ENCODE data around the gene DNAJC8. TPM values are rescaled to one million over a fixed set of nuclear protein-coding genes. Genes with fewer than 3 reads are reported as not detected.

Gene DNAJC8
- total RNA-seq, 1 experiment from 2014 or later = 132 TPM

DNA sequence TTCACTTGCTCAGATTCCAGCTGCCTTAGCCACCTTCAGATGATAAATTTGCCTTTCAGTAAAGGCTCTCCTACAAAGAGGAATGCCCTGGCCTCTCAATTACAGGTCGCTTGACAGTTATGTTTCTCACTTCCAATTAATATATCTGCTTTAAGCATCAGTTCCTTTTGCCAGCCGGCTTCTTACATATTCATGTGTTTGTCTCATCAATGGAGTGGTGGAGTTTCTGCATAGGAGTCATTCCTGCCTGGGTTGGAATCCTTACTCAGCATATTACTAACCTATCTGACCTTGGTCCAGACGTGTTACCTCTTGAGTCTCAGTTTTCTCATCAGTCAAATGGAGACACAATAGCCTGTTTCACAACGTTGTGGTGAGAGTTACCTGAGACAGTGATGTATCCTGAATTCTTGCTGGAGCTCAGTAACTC, 17.1 kb upstream of the DNAJC8 start:
- no peak for DNase-seq (ENCODE audit: low read depth)

DNA sequence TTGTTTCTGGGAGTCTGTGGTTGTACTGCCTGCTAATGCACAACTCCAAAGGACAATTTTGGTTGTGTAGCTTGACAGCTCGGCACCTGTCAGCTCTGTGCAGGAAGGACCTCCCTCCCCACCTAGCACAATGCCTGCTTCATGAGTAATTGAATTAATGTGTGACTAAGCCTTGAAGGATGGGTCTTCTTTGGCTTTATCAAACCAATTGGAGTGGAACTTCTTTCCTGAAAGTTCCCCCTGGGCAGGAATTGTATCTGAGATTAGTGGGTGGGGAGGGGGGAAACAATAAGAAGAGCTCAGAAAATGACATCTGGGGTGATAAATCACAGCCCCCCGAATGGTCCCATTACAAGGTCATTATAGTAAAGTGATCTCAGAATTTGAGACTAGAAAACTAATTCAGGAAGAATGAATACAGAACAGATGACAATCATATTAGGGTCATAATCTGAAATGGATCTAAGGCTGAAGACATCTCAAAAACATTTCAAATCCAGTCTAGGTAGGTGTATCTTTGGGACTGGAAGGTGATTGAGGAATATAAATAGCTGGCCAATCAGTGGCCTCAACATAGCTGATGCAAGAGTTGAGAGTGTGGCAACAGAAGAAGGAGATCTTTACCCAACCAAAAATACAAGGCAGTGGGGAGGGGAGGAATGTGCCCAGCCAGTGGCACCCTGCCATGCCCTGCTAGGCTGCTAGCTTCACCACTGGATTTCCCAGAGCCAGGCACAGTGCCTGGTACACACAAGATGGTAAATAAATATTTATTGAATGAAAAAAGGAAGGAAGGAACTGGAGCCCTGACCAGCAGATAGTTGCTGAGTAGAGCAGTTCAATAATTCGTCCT, 16.4 kb upstream of the DNAJC8 start:
- peak; percentile 54 for DNase-seq (ENCODE audit: low read depth)

DNA sequence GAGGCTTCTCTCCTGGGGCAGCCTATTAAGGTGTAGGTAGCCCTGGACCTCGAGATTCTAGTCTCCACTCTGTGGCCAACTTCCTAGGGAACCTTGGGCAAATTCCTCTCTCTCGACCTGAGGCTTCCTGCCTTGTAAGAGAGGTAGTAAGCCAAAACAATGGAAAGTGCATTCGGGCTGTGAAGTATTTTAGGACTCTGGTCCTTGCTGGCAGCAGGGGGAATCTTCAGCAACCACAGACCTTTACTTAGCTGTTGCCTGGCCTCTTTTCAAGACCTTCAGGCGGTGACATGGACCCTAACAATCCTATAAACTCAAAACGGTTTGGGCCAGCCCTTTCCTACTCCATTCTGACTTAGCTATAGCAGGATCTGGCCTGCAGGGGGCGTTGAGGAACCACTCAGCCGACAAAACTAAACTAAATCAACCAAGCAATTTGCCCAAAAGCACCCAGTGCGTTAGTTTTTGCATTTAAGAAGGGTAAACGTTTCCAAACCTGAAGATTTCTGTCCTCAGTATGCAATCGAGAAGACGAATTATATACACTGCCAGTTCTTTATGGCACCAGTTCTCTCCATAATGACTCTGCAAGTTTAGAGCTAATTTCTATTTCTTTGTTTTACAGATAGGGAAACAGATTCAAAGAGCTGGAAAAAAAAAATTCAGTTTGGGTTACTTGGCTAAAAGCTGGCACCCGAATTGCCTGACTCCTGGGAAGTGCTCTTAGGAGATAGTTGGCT, 15.6 kb upstream of the DNAJC8 start:
- peak; percentile 72 for DNase-seq (ENCODE audit: low read depth)

DNA sequence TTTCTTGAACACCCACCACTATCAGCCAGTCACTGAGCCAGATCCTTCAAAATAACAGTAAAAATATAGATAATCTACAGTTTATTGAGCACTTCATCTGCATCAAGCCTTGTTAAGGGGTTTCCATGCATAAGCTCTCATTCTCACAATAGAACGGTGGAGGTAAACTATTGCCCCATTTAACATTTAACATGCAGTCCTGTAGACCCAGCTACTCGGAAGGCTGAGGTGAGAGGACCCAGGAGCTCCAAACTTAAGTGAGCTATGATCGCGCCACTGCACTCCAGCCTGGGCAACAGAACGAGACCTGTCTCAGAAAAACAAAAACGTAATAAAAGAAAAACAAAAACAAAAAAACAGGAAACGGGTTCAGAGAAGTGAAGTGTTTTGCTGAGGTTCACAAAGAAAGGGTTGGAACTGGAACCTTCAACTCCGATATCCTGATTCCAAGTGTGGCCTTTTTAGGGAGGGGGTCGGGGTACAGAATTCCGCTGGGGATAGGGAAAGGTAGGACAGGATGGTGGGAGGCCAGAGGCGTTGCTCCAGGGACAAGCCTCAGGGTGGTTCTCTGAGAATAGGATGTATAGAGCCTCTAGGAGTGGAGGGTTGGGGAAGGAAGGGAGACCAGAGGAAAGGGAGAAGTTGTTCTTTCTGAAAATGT, 14.9 kb upstream of the DNAJC8 start:
- DNase-seq (ENCODE audit: low read depth) = no peak

DNA sequence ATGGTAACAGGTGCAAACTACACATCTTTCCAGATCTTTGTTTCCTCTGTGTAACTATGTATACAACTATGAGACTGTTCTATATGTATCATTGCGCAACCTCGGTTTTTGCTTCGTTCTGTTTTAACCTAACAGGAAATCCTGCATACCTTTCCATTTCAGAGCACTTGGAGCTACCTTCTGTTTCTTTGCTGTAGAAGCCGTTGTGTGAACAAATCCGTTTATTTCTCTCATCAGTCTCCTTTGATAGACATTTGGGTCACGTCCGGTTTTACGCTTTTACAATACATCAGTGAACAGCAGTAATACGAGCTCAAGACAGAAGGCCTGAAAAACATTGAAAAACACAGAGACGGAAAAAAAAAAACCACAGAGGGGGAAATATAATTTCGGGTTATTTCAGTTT, 13.6 kb upstream of the DNAJC8 start:
- no peak for DNase-seq (ENCODE audit: low read depth)

DNA sequence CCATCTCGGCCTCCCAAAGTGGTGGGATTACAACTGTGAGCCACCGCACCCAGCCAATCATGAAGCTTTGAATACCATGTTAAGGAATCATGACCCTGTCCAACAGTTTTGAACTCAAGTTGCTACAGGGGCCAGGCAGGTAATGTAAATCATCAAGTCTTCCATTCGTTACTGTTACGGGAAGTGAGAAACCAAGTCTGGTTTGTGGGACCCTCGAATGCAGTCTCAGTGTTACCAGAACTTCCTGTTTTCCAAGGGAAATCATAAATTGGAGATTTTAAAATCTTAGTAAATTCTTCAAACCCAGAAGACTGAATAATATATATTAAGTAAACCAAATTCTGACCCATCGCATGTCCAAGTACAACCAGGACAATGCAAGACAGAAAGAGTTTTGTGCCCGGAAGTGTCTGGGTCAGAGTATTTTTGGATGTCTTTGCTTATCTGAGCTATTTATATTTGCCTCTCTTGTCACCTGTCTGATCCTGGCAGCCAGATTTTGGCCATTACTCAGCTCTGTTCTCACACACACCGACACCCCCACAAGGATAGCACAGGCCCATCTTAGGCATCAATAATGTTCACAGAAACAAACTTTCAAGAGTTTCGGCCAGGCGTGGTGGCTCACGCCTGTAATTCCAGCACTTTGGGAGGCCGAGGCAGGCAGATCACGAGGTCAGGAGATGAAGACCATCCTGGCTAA, 11.9 kb upstream of the DNAJC8 start:
- no peak for DNase-seq (ENCODE audit: low read depth)

DNA sequence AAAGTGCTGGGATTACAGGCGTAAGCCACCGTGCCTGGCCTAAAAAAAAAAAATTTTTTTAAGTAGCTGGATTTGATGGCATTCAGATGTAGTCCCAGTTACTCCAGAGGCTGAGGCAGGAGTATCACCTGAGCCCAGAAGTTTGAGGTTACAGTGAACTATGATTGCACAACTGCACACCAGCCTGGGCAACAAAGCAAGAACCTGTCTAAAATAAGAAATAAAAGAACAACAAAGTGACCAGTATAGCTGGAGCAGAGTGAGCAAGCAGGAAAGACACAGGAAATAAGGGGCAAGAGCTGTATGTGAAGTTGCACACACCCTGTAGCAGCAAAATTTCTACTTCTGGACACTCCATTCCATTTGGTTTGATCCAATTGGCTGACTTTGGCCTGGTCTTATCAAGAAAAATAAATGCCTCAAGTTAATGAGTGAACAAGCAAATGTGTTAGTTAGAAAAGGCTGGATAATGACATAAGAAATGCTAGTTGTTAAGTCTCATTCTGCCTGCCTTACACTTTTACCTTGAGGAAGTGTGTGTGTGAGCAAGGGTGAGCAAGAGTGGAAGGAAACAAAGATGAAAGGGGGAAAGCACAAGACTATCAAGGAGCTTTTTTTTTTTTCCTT, 11.0 kb upstream of the DNAJC8 start:
- DNase-seq (ENCODE audit: low read depth) = no peak

DNA sequence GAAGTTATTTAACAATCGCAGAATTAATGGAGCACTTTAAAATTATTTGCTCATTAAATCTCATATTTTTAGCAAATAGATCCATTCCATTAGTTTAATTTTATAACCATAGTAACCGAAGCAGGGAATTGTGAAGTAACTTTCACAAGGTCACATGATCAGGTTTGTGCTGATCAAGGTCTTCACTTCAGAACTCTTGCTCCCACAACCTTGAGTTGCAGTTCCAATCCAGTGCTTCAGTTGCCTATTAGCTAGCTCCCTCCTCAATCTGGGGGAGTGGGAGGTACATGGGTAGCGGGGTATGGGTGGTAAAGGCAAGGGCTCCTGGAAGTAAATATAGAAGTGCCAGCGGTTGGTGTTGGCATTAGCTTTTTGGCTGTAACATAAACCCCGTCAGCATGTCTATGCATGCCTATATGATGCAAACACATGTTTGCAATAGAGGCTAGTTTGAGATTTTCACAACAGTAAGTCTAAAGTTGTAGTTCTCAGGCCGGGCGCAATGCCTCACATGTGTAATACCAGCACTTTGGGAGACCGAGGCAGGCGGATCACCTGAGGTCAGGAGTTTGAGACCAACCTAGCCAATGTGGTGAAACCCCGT, 8.9 kb upstream of the DNAJC8 start:
- no peak for DNase-seq (ENCODE audit: low read depth)

DNA sequence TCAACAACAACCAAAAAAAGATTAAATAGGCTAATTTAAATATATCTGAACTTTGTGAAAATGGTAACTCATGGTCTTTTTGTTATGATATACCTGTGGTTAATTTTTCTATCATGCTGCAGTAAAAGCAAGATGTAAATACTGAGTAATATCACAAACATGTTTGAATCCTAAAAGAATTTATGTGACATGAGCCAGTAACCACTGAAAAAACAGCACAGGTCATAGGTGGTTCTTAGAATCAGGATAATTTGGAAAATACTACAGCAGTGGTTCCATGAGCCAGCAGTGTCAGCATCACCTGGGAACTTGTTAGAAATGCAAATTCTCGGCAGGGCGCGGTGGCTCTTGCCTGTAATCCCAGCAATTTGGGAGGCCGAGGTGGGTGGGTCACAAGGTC, 7.2 kb upstream of the DNAJC8 start:
- DNase-seq (ENCODE audit: low read depth) = no peak

DNA sequence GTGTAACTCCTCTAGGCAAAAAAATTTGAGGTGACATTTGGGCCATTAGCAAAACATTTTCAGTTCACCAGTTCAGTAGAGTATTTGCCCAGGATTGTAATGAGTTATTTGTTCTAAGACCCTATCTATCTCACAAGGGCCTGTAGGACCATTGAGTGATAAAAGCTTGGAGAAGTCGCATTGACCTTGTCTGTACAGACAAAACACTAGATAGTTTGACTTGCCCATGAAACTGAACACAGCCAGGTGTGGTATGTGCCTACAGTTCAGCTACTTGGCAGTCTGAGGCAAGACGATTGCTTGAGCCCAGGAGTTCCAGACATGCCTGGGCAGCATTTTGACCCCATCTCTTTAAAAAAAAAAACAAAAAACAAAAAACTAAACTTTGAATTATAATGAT, 6.2 kb upstream of the DNAJC8 start:
- DNase-seq (ENCODE audit: low read depth) = no peak

DNA sequence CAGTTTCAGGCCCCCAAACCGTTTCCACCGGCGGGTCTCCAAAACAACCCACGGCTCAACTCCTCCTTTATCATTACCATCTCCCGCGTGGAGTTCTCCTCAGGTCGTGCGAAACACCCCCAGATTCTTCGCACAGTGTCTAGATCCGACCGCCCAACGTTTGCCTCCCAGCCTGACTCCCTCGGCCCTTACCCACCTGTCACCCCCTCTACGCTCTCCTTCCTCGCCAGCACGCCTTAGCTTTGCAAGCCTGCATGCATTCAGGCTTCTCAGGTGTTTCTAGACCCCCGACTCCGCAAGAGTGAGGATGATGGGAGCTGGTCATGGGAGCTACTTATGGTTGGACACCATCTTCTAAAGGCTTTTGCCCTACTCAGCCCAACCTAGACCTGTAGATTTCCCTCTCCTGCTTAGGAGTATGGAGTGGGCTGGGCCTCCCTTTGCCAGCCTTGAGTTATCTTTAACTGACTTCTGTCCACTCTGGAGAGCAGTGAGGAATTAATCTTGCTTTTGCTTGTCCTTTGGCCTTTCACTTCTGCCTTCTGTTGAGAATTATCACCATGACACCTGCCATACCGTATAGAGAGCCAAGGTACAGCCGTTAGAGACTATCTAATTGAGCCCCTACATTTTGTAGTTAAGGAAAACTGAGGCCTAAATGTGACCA, 4.0 kb upstream of the DNAJC8 start:
- no peak for DNase-seq (ENCODE audit: low read depth)

DNA sequence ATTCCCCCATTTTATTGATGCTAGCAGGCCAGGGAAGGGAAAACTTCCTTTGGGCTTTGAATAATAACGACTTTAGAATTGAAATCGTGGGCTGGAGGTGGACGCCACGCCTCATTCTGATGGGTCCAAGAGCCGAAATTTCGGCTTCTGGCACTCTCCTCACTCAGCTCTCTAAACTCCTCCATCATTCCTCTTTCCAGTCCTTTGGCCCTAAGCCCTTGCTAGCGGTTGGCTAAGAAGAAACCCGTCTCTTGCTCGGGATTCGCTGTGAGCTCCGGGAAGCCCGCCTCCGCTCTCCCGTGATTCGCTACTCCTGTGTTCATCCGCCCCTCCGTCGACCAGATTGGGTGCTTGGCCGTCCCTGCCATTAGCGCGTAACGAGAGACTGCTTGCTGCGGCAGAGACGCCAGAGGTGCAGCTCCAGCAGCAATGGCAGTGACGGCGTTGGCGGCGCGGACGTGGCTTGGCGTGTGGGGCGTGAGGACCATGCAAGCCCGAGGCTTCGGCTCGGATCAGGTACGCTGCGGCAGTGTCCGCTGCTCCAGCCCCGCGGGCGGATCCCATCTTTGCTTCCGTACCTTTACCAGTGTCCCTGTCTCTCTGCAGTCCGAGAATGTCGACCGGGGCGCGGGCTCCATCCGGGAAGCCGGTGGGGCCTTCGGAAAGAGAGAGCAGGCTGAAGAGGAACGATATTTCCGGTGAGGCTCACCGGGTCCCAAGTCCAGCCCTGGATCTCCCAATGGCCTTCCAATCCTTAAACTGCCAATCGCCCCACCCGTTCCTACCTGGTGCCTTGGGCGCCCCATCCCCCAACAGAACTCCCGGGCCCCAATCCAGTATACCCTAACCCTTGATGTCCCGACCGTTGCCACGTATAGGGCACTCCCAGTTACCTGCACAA, 3.2 kb upstream of the DNAJC8 start, which contains the start of gene ATP5IF1:
Gene ATP5IF1 (plus strand): TSS at position 370 of the 901 bp plus-strand sequence. CDS start 60 bp downstream, at position 430.
- DNase-seq (ENCODE audit: low read depth) = peak; percentile 98

DNA sequence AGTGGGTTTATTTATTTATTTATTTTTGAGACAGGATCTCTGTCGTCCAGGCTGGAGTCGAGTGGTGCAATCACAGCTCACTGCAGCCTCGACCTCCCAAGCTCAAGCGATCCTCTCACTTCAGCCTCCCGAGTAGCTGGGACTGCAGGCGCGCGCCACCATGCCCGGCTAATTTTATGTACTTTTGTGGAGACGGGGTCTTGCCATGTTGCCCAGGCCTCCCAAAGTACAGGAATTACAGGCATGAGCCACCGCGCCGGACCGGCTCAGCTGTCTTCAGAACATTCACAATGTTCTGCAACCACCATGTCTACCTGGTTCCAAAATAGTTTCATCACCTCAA, 406 bp upstream of the DNAJC8 start:
- no peak for DNase-seq (ENCODE audit: low read depth)

DNA sequence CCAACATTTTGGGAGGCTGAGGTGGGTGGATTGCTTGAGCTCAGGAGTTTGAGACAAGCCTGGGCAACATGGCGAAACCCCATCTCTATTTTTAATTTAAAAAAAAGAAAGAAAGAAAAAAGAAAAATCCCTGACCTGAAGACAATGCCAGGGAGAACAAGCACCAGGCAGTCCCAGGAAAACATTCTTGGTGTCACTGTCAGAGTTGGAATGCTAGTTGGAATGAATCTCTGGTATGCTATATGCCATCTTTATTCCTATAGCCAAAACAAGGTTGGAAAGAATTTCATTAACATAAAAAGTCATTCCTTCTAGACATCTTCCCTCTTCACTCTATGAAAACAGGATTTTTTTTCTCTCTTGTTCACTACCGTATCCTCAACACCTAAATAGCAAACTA, 2.8 kb downstream of the DNAJC8 start:
- no peak for DNase-seq (ENCODE audit: low read depth)

DNA sequence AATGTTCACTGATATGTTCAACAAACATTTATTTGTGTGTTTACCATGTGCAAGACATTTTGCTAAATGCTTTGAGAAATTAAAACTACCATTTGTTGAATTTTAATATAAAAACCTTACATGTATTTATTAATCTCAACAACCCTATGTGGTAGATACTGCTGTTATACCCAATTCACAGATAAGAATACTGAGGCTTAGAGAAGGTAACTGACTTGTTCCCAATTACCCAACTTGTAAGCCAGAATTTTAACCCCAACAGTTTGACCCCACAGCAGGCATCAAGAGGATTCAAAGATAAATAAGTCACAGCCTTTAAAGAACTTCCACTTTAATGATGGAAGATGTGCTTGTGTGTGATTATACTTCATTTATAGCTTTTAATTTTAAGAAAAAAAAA, 3.7 kb downstream of the DNAJC8 start:
- no peak for DNase-seq (ENCODE audit: low read depth)

DNA sequence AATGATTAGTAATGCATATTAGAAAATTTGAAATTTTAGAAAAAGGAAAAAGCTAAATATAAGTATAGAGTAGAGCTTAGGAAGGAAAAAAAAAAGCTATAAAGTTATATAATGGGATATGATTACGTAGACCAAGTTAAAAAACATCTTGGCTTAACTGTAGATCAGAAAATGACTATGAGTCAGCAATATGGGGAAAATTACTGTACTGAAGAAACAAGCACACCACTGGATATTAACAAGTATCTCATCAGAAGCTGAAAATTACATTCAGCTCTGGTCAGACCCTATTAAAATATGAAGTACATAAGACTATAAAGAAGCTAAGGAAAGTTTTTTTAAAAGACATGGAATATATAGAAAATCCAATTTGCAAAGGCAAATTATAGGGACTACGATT, 19.5 kb downstream of the DNAJC8 start:
- no peak for DNase-seq (ENCODE audit: low read depth)

DNA sequence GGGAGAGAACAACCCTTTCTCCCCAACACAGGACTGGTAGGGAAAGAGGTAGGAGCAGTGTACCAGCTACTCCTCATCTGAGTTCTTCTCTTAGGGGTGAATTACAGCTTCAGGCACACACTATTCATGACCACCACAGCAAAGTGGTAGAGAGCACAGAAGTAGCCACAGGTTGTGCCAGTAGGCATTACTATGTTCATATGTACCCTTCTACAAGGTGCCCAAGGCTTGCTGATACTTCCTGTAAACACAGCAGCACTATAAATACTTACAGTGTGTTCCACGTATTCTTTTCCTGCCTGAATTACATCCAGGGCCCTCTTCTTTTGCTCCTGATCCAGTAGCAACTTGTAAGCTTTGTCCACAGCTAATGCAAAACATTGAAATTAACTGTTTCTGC, 23.1 kb downstream of the DNAJC8 start:
- no peak for DNase-seq (ENCODE audit: low read depth)

DNA sequence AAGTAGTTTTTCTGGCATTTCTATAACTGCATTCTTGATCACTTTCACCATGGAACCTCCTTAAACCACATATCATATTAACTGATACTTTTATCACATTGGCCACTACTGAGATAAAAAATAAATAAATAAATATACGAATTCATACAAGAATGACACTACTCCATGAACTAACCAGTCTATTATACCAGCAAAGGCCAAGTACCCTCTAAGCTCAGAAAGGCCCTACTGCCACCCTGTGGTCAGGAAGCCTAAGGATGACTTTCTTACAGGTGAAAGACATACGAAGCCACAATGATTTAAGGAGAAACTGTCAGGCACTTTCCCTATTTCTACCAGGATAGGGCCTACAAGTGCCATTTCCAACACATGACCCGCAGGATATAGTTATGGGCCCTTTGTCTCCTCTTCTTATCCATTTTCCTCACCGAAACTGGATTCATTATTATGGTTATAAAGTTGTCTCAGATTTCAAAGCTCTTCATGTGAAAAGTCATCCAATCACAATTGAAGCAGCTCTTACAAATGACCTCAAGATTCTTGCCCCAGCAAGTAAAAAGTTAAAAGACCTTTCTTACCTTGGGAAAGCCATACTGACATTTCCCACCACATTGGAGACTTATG, 23.9 kb downstream of the DNAJC8 start:
- DNase-seq (ENCODE audit: low read depth) = peak; percentile 48

DNA sequence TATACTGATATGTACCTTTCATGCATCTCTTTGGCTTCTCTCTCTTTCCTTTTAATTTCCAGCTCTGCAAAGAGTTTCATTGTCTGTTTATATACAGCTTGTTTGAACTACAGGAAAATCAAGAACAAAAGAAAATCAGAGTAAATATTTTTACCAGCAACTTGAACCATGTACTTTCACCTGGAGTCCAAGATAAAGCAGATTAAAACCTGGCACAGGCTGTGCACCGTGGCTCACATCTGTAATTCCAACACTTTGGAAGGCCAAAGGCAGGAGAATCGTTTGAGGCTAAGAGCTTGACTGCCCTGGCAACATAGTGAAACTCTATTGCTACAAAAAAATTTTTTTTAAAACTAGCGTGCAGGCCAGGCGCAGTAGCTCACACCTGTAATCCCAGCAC, 27.6 kb downstream of the DNAJC8 start:
- no peak for DNase-seq (ENCODE audit: low read depth)

Measured in RPMI7951 (cell line).